Right lobe of liver (tissue), 4 donors: ENCODE measurements around the gene AFDN.

ENCODE experiments used
- POLR2A ChIP-seq: fragments of 450-650 bp; IDR thresholded peaks from one replicate; pipeline ENCODE4 v1.6.1; 2017; ENCODE audit warnings: antibody characterized with exemption, mild to moderate bottlenecking
- TF ChIP-seq, protein P1 (sequence below), 4 donors: fragments of 200-600 bp in 3 of 4; fragments of 450-650 bp in 1 of 4; IDR thresholded peaks; one replicate each; pipeline versions ENCODE4 v1.5.1 to v1.8.0; 2016 to 2022; ENCODE audit warnings: antibody characterized with exemption in 4 of 4, mild to moderate bottlenecking in 2 of 4
- donor health status: DM: no; HTN: no; CAD: no.
- donor health status: DM: no; HTN: no; CAD: no.
- donor health status: DM: no; HTN: yes; CAD: no.

DNA sequence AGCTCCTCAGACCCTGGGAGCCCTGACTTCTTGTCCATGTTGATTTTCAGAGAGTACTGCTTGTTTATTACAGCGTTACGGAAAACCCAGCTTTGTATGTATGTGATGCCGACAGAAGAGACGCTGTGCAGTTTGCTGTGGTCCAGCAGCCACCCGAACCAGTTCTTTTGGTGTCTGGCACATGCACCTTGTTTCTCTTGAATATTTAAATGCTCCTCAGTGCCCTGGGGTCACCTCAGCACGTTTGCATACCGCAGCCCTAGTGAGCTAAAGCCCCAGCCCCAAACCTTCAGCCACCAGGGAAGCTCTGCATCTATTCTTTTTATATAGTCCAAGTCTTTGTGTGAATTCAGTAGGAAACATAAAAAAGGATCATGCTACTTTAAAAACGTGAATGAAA is 39.9 kb downstream of the AFDN start:
- TF ChIP-seq, protein P1, sequence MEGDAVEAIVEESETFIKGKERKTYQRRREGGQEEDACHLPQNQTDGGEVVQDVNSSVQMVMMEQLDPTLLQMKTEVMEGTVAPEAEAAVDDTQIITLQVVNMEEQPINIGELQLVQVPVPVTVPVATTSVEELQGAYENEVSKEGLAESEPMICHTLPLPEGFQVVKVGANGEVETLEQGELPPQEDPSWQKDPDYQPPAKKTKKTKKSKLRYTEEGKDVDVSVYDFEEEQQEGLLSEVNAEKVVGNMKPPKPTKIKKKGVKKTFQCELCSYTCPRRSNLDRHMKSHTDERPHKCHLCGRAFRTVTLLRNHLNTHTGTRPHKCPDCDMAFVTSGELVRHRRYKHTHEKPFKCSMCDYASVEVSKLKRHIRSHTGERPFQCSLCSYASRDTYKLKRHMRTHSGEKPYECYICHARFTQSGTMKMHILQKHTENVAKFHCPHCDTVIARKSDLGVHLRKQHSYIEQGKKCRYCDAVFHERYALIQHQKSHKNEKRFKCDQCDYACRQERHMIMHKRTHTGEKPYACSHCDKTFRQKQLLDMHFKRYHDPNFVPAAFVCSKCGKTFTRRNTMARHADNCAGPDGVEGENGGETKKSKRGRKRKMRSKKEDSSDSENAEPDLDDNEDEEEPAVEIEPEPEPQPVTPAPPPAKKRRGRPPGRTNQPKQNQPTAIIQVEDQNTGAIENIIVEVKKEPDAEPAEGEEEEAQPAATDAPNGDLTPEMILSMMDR (IDR thresholded peaks at IDR 0.05), result no peak
- TF ChIP-seq POLR2A, result no peak
